EH (cell line): ENCODE results near the gene KCNH1.

ENCODE experiments used
- DNase-seq: peaks from one replicate; pipeline ENCODE4 v3.0.0-alpha.2; 2015; ENCODE audit warnings: low read depth

The KCNH1 gene

DNA sequence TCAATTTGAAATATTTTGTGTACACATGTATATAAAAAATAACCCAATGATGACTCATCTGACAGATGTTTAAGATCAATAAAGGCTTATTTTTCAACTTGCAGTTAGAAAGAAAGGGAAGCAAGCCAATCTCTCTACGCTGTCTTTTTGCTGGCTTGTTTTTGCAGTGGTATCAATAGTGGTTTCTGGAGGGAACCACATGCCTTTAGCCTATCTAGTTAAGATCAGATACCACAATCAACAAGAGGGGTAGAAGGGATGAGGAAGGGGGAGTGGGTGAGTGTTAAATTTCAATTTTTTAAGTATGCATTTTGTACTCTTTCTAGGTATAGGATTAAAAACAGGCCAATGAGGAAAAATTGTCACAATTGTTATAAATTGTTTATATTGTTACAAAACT is 276.2 kb downstream of the KCNH1 start:
- no peak for DNase-seq

- DNase-seq, result no peak
These were observed 276.7 kb downstream of the KCNH1 start for GRCh38 chr1:210857146-210857663.

GRCh38 chr1:210855440-210855839 is 278.5 kb downstream of the KCNH1 start:
- no peak for DNase-seq

DNA sequence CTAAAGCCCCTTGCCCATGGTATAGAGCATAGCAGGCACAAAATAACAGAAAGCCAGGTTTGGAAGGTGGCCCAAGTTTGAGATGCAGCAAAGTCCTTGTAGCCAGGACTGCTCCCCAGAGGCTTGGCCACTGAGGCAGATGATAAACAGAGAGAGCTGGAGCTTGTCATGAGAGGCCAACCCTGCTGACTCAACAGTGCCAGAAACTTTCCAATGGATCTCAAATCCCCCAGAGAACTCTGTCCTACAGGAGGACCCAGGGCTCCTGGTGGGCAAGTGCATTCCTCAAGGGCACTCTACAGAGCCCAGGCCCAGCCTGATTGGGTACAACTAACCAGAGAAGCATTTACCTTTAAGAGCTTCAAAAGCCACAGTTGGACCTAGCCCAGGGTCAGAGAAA is 280.7 kb downstream of the KCNH1 start:
- DNase-seq, result no peak

DNA sequence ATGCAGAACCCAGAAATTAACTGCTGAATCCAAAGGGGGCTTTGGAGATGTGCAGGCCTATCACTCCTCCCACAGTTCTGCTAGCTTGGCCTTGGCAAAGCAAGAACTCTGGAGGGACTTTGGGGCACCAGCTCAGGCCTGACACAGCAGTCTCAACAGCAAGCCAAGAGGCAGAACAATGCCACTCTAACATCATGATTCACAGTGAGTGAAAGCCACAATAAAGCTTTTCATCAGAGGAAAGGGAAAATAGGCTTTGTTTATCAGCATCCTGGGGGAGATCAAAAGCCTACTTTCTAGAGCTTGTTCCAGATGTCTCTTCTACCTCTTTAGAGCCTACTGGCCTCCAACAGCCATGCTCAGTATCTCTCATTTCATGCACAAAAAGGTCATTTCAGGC is 283.4 kb downstream of the KCNH1 start:
- no peak for DNase-seq

GRCh38 chr1:210848474-210848873 is 285.5 kb downstream of the KCNH1 start:
- no peak for DNase-seq

- no peak for DNase-seq
These were observed 291.9 kb downstream of the KCNH1 start for GRCh38 chr1:210841926-210842625.

GRCh38 chr1:210830034-210831028 is 303.6 kb downstream of the KCNH1 start:
- DNase-seq, result peak; percentile 1

DNA sequence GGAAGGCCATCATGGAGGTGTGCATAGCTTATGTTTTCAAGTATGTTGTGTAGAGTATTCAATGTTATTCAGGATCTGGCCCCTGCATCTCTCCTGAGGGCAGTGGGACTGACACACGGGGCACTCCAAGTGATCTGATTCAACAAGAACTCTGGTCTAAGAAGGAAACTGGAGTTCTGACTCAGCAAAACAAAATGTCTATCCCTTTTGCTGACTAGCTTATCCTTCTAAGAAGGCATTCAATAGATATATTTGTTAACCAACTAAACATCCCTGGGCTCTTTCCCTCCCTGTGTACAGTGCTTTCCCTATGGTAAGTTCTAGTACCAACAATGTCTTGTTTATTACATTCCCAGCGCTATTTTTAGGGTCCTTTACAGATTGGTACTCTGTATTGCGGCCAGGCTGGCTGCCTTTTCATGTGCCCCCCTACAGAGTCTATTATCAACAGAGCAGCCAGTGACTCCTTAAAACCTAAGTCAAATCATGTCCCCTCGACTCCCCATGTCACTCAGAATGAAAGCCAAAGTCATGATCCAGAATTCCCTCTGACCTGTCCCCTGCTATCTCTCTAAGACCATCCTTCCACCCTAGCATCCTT is 304.9 kb downstream of the KCNH1 start:
- DNase-seq, result no peak

DNA sequence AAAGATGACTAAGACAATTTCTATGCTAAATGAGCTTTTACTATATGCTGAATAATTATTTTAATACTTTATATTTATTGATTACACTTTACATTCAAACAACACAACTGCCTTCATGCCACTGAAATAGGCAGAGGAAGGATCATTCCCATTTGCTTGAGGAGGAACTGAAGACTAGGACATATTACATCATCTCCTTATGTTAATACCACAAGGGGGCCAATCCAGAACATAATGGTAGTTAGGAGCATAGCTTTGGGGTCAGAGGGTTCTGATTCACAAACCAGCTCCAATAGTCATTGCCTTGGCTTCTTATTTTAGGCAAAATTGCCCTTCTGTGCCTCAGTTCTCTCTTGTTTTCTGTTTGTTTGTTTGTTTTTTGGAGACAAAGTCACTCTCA is 306.5 kb downstream of the KCNH1 start:
- DNase-seq, result no peak

DNA sequence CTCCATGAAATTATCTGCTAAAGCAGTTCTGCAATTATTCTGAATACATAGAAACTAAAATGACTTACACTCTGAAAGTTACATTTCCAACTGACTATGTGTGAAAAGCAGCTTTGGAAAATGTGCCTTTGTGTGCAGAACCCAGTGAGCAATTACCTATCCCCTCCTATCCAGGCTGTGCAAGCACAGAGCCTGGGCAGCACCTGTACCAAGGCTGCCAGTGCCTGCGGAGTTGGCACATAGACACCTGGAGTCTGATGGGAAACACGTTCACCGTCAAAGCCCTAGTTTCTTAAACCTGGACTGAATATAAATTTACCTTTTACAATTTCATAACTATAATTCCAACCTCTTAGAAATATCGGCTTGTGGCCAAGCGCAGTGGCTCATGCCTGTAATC is 307.3 kb downstream of the KCNH1 start:
- DNase-seq, result no peak

- DNase-seq, result no peak
These were observed 311.0 kb downstream of the KCNH1 start for GRCh38 chr1:210822932-210823331.

DNA sequence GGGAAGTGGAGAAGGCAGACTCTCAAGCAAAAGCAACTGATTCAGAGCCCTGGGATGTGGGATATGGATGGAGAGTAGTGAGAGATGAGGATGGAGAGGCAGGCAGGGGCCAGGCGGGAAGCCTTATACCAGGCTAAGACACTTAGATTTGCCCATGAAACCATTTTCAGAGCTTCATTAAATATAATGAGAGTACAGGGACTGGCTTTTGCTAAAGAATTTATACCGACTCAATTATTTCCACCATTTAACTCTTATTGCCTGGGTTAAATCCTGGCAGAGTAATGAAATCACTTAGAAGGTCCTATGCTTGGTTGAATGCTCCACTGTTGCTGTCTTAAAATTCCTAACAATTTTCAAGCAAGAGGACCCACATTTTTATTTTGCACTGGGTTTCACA is 311.7 kb downstream of the KCNH1 start:
- no peak for DNase-seq

DNA sequence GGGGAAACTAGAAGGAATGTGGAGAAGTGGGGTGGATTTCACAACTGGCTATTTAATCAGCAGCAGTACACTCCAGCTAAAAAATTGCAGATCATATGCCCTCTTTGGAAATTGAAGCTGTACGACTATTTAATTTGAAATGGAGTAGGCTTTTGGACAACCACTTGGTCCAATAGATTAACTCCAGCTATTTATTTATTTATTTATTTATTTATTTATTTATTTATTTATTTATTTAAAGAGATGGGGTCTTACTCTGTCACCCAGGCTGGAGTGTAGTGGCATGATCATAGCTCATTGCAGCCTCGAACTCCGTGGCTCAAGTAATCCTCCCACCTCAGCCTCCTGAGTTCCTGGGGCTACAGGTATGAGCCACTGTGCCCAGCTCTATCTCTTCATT is 312.3 kb downstream of the KCNH1 start:
- DNase-seq, result no peak

DNA sequence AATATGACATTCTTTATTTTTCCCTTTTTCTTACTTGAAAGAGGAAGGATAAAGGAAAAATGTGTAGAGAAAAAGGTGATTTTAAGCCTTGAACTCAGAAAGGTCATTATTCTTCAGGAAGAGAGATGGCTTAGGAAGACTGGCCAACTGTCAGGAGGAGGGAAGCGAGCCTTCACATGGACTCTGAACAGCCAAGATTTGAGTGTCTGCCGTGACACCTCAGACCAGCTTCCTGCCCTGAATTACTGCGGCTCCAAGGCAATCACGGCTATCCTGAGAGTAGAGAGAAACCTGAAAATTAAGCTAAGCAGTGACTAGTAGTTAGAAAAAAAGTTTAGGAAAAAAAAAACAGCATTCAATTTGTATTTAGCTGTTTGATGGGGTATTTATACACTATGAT is 314.7 kb downstream of the KCNH1 start:
- no peak for DNase-seq

GRCh38 chr1:210817385-210818275 is 316.3 kb downstream of the KCNH1 start:
- DNase-seq, result no peak

GRCh38 chr1:210815641-210816550 is 318.1 kb downstream of the KCNH1 start:
- no peak for DNase-seq

GRCh38 chr1:210814382-210815123 is 319.4 kb downstream of the KCNH1 start:
- peak; percentile 21 for DNase-seq

- DNase-seq, result no peak
These were observed 332.4 kb downstream of the KCNH1 start for GRCh38 chr1:210801501-210801900.

GRCh38 chr1:210800756-210801155 is 333.2 kb downstream of the KCNH1 start:
- peak; percentile 48 for DNase-seq
